PC-3 (cell line): Measurements from ENCODE around the gene IQSEC1.

Experiments used
- EZH2 ChIP-seq: fragments of 300-600 bp; sonication (generic); IDR thresholded peaks from one replicate; pipeline ENCODE4 v1.6.1; 2017; ENCODE audit warnings: antibody characterized with exemption, mild to moderate bottlenecking, low read length; ENCODE audit not compliant: unreplicated experiment
- EZH2phosphoT487 ChIP-seq: fragments of 300-600 bp; sonication (generic); IDR thresholded peaks from 2 replicates; pipeline ENCODE4 v1.6.1; 2018; ENCODE audit warnings: mild to moderate bottlenecking, antibody characterized with exemption, low read length, borderline replicate concordance
- TF ChIP-seq, protein P1 (sequence below): fragments of 300-600 bp; sonication (generic); conservative IDR thresholded peaks from 2 replicates; pipeline ENCODE4 v1.5.1; 2017; ENCODE audit warnings: antibody characterized with exemption, low read depth, mild to moderate bottlenecking, low read length

DNA sequence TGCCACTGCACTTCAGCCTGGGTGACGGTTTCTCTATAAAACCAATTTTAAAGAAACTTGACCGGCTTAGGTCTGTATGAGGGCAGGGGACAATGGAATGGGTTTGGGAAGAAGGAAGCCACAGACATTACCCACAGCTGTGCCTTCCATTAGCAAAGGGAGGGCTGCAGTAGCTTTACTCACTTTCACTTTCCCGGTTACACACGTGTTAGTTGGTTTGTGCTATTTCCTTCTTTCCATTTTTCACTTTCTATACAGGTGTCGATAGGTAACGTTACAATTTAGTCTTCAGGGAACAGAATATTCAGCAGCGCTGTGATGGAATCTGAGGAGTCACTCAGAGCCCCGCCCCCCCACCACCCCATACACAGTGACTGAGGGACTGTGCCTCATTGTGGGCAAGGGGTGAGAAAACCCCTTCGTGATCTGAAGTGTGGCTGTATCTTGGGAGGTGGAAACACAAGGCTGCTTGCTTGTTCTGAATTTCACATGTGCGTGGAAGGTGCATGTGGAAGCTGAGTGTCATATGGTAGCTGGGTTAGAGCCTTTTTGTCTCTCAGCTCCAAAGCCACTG is 187.0 kb downstream of the IQSEC1 start:
- TF ChIP-seq, protein P1, sequence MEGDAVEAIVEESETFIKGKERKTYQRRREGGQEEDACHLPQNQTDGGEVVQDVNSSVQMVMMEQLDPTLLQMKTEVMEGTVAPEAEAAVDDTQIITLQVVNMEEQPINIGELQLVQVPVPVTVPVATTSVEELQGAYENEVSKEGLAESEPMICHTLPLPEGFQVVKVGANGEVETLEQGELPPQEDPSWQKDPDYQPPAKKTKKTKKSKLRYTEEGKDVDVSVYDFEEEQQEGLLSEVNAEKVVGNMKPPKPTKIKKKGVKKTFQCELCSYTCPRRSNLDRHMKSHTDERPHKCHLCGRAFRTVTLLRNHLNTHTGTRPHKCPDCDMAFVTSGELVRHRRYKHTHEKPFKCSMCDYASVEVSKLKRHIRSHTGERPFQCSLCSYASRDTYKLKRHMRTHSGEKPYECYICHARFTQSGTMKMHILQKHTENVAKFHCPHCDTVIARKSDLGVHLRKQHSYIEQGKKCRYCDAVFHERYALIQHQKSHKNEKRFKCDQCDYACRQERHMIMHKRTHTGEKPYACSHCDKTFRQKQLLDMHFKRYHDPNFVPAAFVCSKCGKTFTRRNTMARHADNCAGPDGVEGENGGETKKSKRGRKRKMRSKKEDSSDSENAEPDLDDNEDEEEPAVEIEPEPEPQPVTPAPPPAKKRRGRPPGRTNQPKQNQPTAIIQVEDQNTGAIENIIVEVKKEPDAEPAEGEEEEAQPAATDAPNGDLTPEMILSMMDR, result no peak
- TF ChIP-seq EZH2 (no peak), EZH2phosphoT487 (no peak)
